ENCODE results near the gene SETD7.

The SETD7 gene

GRCh38 chr4:139556071-139556723, at the start of gene SETD7:
Gene SETD7 (minus strand): TSS chr4:139556219. CDS start chr4:139556137, 82 bp downstream.
- peak; percentile 66 for DNase-seq

- DNase-seq: no peak
These were observed 49.5 kb upstream of the SETD7 start for GRCh38 chr4:139605516-139605915.

- DNase-seq: no peak
These were observed 47.8 kb upstream of the SETD7 start for GRCh38 chr4:139603576-139604410.

GRCh38 chr4:139602776-139603360, 46.8 kb upstream of the SETD7 start:
- DNase-seq: no peak

- no peak for DNase-seq
These were observed 44.6 kb upstream of the SETD7 start for GRCh38 chr4:139600662-139601061.

- DNase-seq: no peak
These were observed 43.8 kb upstream of the SETD7 start for GRCh38 chr4:139599594-139600374.

- DNase-seq: no peak
These were observed 43.1 kb upstream of the SETD7 start for GRCh38 chr4:139599076-139599475.

- no peak for DNase-seq
These were observed 40.8 kb upstream of the SETD7 start for GRCh38 chr4:139596684-139597279.

GRCh38 chr4:139596034-139596683, 40.1 kb upstream of the SETD7 start:
- no peak for DNase-seq

GRCh38 chr4:139594591-139595185, 38.7 kb upstream of the SETD7 start:
- DNase-seq: no peak

GRCh38 chr4:139593091-139593564, 37.1 kb upstream of the SETD7 start:
- no peak for DNase-seq

- DNase-seq: no peak
These were observed 33.5 kb upstream of the SETD7 start for GRCh38 chr4:139589336-139590018.

GRCh38 chr4:139587446-139587845, 31.4 kb upstream of the SETD7 start:
- DNase-seq: no peak

- no peak for DNase-seq
These were observed 29.5 kb upstream of the SETD7 start for GRCh38 chr4:139585473-139585872.

GRCh38 chr4:139584784-139585183, 28.8 kb upstream of the SETD7 start:
- DNase-seq: no peak

- no peak for DNase-seq
These were observed 28.0 kb upstream of the SETD7 start for GRCh38 chr4:139584013-139584412.

- no peak for DNase-seq
These were observed 26.0 kb upstream of the SETD7 start for GRCh38 chr4:139582044-139582443.

GRCh38 chr4:139581096-139581495, 25.1 kb upstream of the SETD7 start:
- DNase-seq: no peak

GRCh38 chr4:139576219-139576618, 20.2 kb upstream of the SETD7 start:
- no peak for DNase-seq

- DNase-seq: no peak
These were observed 19.1 kb upstream of the SETD7 start for GRCh38 chr4:139575072-139575471.

GRCh38 chr4:139574641-139575040, 18.6 kb upstream of the SETD7 start:
- no peak for DNase-seq
